ENCODE data around the gene PPP1R9A. TPM values are rescaled to one million over a fixed set of nuclear protein-coding genes. Genes with fewer than 3 reads are reported as not detected.
A peak's percentile ranks its signal among the peaks of the same experiment; 100 is the strongest.

PPP1R9A gene
- total RNA-seq, 1 donor: under 0.01 TPM

- peak overlapping the region; percentile 50 for H3K4me3 ChIP-seq (ENCODE audit: low read depth, low read length)
- no peak for TF ChIP-seq CTCF (IDR thresholded peaks at IDR 0.05; ENCODE audit: insufficient read depth, low read depth, low read length)
- DNase-seq (ENCODE audit: low read depth): peak; percentile 1
These were observed 1.2 kb downstream of the PPP1R9A start for GRCh38 chr7:94908323-94909178.

- no peak for TF ChIP-seq CTCF (IDR thresholded peaks at IDR 0.05; ENCODE audit: insufficient read depth, low read depth, low read length)
- H3K4me3 ChIP-seq (ENCODE audit: low read depth, low read length): no peak overlapping the region
- no peak for DNase-seq (ENCODE audit: low read depth)
These were observed 1.7 kb downstream of the PPP1R9A start for GRCh38 chr7:94909179-94909466.

- no peak overlapping the region for H3K4me3 ChIP-seq (ENCODE audit: low read depth, low read length)
- TF ChIP-seq CTCF (IDR thresholded peaks at IDR 0.05; ENCODE audit: insufficient read depth, low read depth, low read length): no peak
- DNase-seq (ENCODE audit: low read depth): no peak
These were observed 4.7 kb downstream of the PPP1R9A start for GRCh38 chr7:94912085-94912484.

- no peak for DNase-seq (ENCODE audit: low read depth)
- H3K4me3 ChIP-seq (ENCODE audit: low read depth, low read length): no peak overlapping the region
- TF ChIP-seq CTCF (IDR thresholded peaks at IDR 0.05; ENCODE audit: insufficient read depth, low read depth, low read length): no peak
These were observed 6.0 kb downstream of the PPP1R9A start for GRCh38 chr7:94913391-94913790.

- no peak for TF ChIP-seq CTCF (IDR thresholded peaks at IDR 0.05; ENCODE audit: insufficient read depth, low read depth, low read length)
- DNase-seq (ENCODE audit: low read depth): no peak
- no peak overlapping the region for H3K4me3 ChIP-seq (ENCODE audit: low read depth, low read length)
These were observed 14.5 kb downstream of the PPP1R9A start for GRCh38 chr7:94921911-94922310.

- no peak for TF ChIP-seq CTCF (IDR thresholded peaks at IDR 0.05; ENCODE audit: insufficient read depth, low read depth, low read length)
- no peak overlapping the region for H3K4me3 ChIP-seq (ENCODE audit: low read depth, low read length)
- no peak for DNase-seq (ENCODE audit: low read depth)
These were observed 15.1 kb downstream of the PPP1R9A start for GRCh38 chr7:94922457-94922856.

GRCh38 chr7:94923412-94923811 lies 16.0 kb downstream of the PPP1R9A start:
- no peak for DNase-seq (ENCODE audit: low read depth)
- TF ChIP-seq CTCF (IDR thresholded peaks at IDR 0.05; ENCODE audit: insufficient read depth, low read depth, low read length): no peak
- no peak overlapping the region for H3K4me3 ChIP-seq (ENCODE audit: low read depth, low read length)

All from fibroblast of villous mesenchyme (primary cell).